SK-N-MC (cell line): Measurements from ENCODE around the gene EPB41L4B.

ENCODE experiments used
- EZH2 ChIP-seq: fragments of 200-600 bp; sonication (generic); IDR thresholded peaks from one replicate; pipeline ENCODE4 v1.6.1; 2017; ENCODE audit warnings: antibody characterized with exemption
- FOXP2 ChIP-seq: optimal IDR thresholded peaks from 2 replicates; pipeline ENCODE3; 2011; ENCODE audit warnings: mild to moderate bottlenecking, moderate library complexity; ENCODE audit not compliant: insufficient read depth; ENCODE audit errors: extremely low read length, control extremely low read depth
- POLR2AphosphoS5 ChIP-seq: IDR thresholded peaks from 2 replicates; pipeline ENCODE4 v1.6.1; 2012; ENCODE audit warnings: mild to moderate bottlenecking, low read depth, low read length, borderline replicate concordance

DNA sequence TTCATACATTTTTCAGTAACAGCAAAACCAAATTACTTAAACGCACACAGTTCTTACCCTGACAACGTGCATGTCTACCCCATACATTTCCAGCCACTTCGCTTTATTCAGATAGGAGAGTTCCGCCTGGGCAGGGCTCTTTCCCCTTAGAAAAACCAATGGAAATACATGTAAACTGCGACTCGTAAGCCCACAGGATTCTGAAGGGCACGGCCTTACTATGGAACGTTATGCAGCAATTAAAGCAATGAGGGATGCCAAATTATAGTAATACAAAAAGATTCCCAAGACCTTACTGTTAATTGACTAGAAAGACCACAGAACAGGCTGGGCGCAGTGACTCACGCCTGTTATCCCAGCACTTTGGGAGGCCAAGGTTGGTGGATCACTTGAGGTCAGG is 64.5 kb downstream of the EPB41L4B start:
- TF ChIP-seq POLR2AphosphoS5 = no peak
- TF ChIP-seq EZH2 = no peak
- no peak for TF ChIP-seq FOXP2
